Cardiac muscle cell (in vitro differentiated cells and primary cell): Measurements from ENCODE around the gene COL23A1. TPM values are rescaled to one million over a fixed set of nuclear protein-coding genes. Genes with fewer than 3 reads are reported as not detected.
"Not testable (repeated sequence)": the region's sequence is repeated elsewhere in the genome, so short reads cannot be mapped to it uniquely, and the experiment has no call there.

Source experiments
- DNase-seq, 2 donors: peaks; one replicate each; pipeline versions ENCODE4 v3.0.0 to v3.0.0-alpha.2; 2010 to 2017; ENCODE audit warnings: low read depth in 1 of 2, low spot score in 1 of 2
- H3K27ac ChIP-seq: fragments of 200-600 bp; sonication (generic); 2 replicates; pipeline ENCODE4 v1.5.1; 2016
- H3K27me3 ChIP-seq: fragments of 200-600 bp; sonication (generic); 2 replicates; pipeline ENCODE4 v1.6.0; 2016; ENCODE audit warnings: control low read depth
- H3K36me3 ChIP-seq: fragments of 200-600 bp; sonication (generic); 2 replicates; pipeline ENCODE4 v1.5.1; 2016; ENCODE audit warnings: control low read depth
- H3K4me1 ChIP-seq: fragments of 200-600 bp; sonication (generic); 2 replicates; pipeline ENCODE4 v1.8.1; 2017; ENCODE audit warnings: low read depth, mild to moderate bottlenecking, mixed run types
- H3K4me3 ChIP-seq: fragments of 200-600 bp; sonication (generic); 2 replicates; pipeline ENCODE4 v1.5.1; 2016; ENCODE audit warnings: mild to moderate bottlenecking
- H3K9me3 ChIP-seq: fragments of 200-600 bp; sonication (generic); 2 replicates; pipeline ENCODE4 v1.5.1; 2017; ENCODE audit warnings: low read depth, mild to moderate bottlenecking, control low read depth
- polyA plus RNA-seq: library from polyadenylated mRNA; unstranded; fragments of >200 nt; fragmentation: Nextera tagmentation; extraction: Ambion mirVana; gene quantifications from 2 replicates; pipeline ENCODE4 v1.2.1, GENCODE V29; 2016
- total RNA-seq: library from RNA; depleted of rRNA; stranded (reverse); fragments of >200 nt; gene quantifications from 2 replicates; pipeline ENCODE4 v1.2.3, GENCODE V29; 2016
- TF ChIP-seq, protein P1 (sequence below): IDR thresholded peaks from 2 replicates; pipeline ENCODE4 v1.5.1; 2012; ENCODE audit warnings: low read depth, mild to moderate bottlenecking, low read length

COL23A1 gene
- total and polyA plus RNA-seq, 2 experiments from 2014 or later, result 28.9 to 43.0 TPM

GRCh38 chr5:178229861-178230260, 360.3 kb downstream of the COL23A1 start:
- no peak for DNase-seq
- Histone ChIP-seq H3K36me3 (no peaks in the 10 kb centered on the region), H3K4me1 (peaks cover 8% of the 10 kb centered on the region), H3K4me3 (no peak overlapping the region), H3K27ac (no peak overlapping the region), H3K27me3 (no peaks in the 10 kb centered on the region), H3K9me3 (no peaks in the 10 kb centered on the region)
- TF ChIP-seq, protein P1, sequence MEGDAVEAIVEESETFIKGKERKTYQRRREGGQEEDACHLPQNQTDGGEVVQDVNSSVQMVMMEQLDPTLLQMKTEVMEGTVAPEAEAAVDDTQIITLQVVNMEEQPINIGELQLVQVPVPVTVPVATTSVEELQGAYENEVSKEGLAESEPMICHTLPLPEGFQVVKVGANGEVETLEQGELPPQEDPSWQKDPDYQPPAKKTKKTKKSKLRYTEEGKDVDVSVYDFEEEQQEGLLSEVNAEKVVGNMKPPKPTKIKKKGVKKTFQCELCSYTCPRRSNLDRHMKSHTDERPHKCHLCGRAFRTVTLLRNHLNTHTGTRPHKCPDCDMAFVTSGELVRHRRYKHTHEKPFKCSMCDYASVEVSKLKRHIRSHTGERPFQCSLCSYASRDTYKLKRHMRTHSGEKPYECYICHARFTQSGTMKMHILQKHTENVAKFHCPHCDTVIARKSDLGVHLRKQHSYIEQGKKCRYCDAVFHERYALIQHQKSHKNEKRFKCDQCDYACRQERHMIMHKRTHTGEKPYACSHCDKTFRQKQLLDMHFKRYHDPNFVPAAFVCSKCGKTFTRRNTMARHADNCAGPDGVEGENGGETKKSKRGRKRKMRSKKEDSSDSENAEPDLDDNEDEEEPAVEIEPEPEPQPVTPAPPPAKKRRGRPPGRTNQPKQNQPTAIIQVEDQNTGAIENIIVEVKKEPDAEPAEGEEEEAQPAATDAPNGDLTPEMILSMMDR, result no peak

DNA sequence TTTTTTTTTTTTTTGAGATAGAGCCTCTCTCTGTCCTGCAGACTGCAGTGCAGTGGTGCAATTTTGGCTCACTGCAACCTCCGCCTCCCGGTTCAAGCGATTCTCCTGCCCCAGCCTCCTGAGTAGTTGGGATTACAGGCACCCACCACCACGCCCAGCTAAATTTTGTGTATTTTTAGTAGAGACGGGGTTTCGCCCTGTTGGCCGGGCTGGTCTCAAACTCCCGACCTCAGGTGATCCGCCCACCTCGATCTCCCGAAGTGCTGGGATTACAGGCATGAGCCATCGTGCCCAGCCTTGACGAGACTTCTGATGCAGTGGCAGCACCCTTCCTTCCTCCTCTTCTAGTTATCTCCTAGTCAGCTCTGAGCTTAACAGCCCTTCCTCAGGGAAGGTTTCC, 361.1 kb downstream of the COL23A1 start:
- not testable (repeated sequence) for H3K4me1 ChIP-seq, H3K27ac ChIP-seq, H3K36me3 ChIP-seq, H3K4me3 ChIP-seq, H3K27me3 ChIP-seq, DNase-seq, H3K9me3 ChIP-seq

GRCh38 chr5:178228609-178229008, 361.6 kb downstream of the COL23A1 start:
- Histone ChIP-seq H3K27me3 (no peaks in the 10 kb centered on the region), H3K27ac (no peak overlapping the region), H3K36me3 (no peaks in the 10 kb centered on the region), H3K4me1 (peaks cover 8% of the 10 kb centered on the region), H3K4me3 (no peak overlapping the region), H3K9me3 (no peaks in the 10 kb centered on the region)
- DNase-seq, result no peak
- TF ChIP-seq, protein P1, result no peak

DNA sequence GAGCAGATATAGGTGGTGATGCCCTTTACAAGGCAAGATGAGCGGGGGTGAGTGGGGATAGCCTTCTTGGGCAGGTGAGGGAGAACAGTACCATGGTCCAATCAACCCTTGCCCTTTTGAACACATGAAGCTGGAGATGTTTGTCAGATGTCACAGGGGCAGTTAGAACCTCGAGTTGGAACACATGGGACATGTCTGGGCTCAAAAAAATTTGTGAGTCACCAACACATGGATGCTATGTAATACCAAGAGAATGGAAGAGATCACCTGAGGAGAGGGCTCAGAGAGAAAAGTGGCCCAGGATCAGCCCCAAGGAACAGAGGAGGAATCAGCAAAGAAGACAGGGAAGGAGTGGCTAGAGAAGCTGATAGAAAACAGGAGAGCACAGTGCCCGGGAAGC, 362.3 kb downstream of the COL23A1 start:
- Histone ChIP-seq H3K9me3 (no peaks in the 10 kb centered on the region), H3K4me1 (peaks cover 8% of the 10 kb centered on the region), H3K4me3 (no peak overlapping the region), H3K27ac (no peak overlapping the region), H3K36me3 (no peaks in the 10 kb centered on the region), H3K27me3 (no peaks in the 10 kb centered on the region)
- DNase-seq, result no peak
- TF ChIP-seq, protein P1, result no peak

DNA sequence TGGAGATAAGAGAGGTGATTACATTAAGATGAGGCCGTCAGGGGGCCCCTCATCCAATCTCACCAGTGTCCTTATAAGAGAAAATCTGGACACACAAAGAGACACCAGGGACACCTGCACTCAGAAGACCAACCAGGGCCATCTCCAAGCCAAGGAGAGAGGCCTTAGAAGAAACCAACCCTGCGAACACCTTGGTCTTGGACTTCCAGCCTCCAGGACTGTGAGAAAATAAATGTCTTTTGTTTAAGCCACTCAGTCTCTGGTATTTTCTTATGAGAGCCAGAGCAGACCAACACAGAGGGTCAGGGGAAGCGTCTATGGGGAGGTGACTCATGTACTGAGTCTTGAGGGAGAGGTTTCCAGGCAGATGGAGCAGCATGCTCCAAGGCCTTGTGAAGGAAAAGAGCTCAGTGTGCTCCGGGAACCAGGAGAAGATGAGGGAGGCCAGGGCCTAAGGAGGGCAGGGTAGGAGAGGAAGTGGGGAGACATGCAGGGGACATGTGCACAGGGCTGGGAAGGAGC, 363.0 kb downstream of the COL23A1 start:
- no peaks in the 10 kb centered on the region for H3K36me3 ChIP-seq

GRCh38 chr5:178225174-178225573, 365.0 kb downstream of the COL23A1 start:
- Histone ChIP-seq H3K36me3 (peaks cover 10% of the 10 kb centered on the region), H3K4me3 (no peak overlapping the region), H3K27ac (peak overlapping the region; percentile 34), H3K27me3 (no peaks in the 10 kb centered on the region), H3K4me1 (no peaks in the 10 kb centered on the region), H3K9me3 (no peaks in the 10 kb centered on the region)
- TF ChIP-seq, protein P1, result no peak
- no peak for DNase-seq

More for the DNA sequence above, 363.0 kb downstream of the COL23A1 start:
- Histone ChIP-seq H3K27me3 (no peaks in the 10 kb centered on the region), H3K4me3 (no peak overlapping the region), H3K9me3 (no peaks in the 10 kb centered on the region), H3K27ac (no peak overlapping the region), H3K4me1 (peaks cover 6% of the 10 kb centered on the region)
- DNase-seq, result no peak
- TF ChIP-seq, protein P1, result no peak
